WTC11 (cell line): ENCODE results near the gene PDZD2. TPM values are rescaled to one million over a fixed set of nuclear protein-coding genes. Genes with fewer than 3 reads are reported as not detected.

Source experiments
- ATAC-seq: fragments of 200-7000 bp; cut with Tn5 transposase; 2 replicates; pipeline ENCODE4 v1.10.0; 2021; ENCODE audit warnings: mild to moderate bottlenecking, moderate library complexity
- CTCF ChIA-PET: fragments of 300-600 bp; sonication (Branson Sonifier 250); formaldehyde crosslinking; loops from one replicate; lab custom pipeline; 2021; ENCODE audit warnings: antibody characterized with exemption; lab: Charles Lee
- POLR2A ChIA-PET: fragments of 350-600 bp; sonication (Branson Sonifier 250); formaldehyde crosslinking; loops from one replicate; lab custom pipeline; 2021; ENCODE audit warnings: antibody characterized with exemption; lab: Charles Lee
- DNase-seq: peaks from one replicate; pipeline ENCODE4 v3.0.0; 2021; ENCODE audit warnings: low spot score
- H3K27ac Mint-ChIP-seq: 2 replicates; pipeline ENCODE4 v1.8.0; 2021; ENCODE audit warnings: mixed read lengths
- H3K27me3 Mint-ChIP-seq: 2 replicates; pipeline ENCODE4 v1.8.0; 2021; ENCODE audit warnings: low read depth, mild to moderate bottlenecking, moderate library complexity, mixed read lengths
- H3K36me3 Mint-ChIP-seq: 2 replicates; pipeline ENCODE4 v1.8.0; 2021; ENCODE audit warnings: mixed read lengths
- H3K4me1 Mint-ChIP-seq: 2 replicates; pipeline ENCODE4 v1.8.0; 2022; ENCODE audit warnings: mixed read lengths
- H3K4me3 Mint-ChIP-seq: 2 replicates; pipeline ENCODE4 v1.8.0; 2021; ENCODE audit warnings: mild to moderate bottlenecking, moderate library complexity, mixed read lengths
- H3K9me3 Mint-ChIP-seq: 2 replicates; pipeline ENCODE4 v1.8.0; 2021; ENCODE audit warnings: mixed read lengths
- ARID4B ChIP-seq: sonication (generic); formaldehyde crosslinking; IDR thresholded peaks from 2 replicates; pipeline ENCODE4 v1.8.0; 2023; ENCODE audit warnings: missing genetic modification reagents, mild to moderate bottlenecking, borderline replicate concordance
- ATF1 ChIP-seq: sonication (generic); formaldehyde crosslinking; IDR thresholded peaks from 2 replicates; pipeline ENCODE4 v1.8.1; 2023; ENCODE audit warnings: mild to moderate bottlenecking, moderate library complexity, missing genetic modification reagents
- ATF3 ChIP-seq: sonication (generic); formaldehyde crosslinking; conservative IDR thresholded peaks from 2 replicates; pipeline ENCODE4 v1.8.1; 2022; ENCODE audit warnings: mild to moderate bottlenecking, missing genetic modification reagents
- CBFB ChIP-seq: sonication (generic); formaldehyde crosslinking; IDR thresholded peaks from 2 replicates; pipeline ENCODE4 v1.8.1; 2022; ENCODE audit warnings: mild to moderate bottlenecking, low read depth, missing genetic modification reagents
- CREM ChIP-seq: sonication (generic); formaldehyde crosslinking; IDR thresholded peaks from 2 replicates; pipeline ENCODE4 v1.8.1; 2022; ENCODE audit warnings: mild to moderate bottlenecking, missing genetic modification reagents, moderate library complexity
- E2F4 ChIP-seq: sonication (generic); formaldehyde crosslinking; IDR thresholded peaks from 2 replicates; pipeline ENCODE4 v1.8.1; 2022; ENCODE audit warnings: low read depth, mild to moderate bottlenecking, moderate library complexity, missing genetic modification reagents, borderline replicate concordance
- FOXJ3 ChIP-seq: sonication (generic); formaldehyde crosslinking; IDR thresholded peaks from 2 replicates; pipeline ENCODE4 v1.9.0; 2021; ENCODE audit warnings: missing genetic modification reagents, mild to moderate bottlenecking, borderline replicate concordance
- FOXP1 ChIP-seq: sonication (generic); formaldehyde crosslinking; IDR thresholded peaks from 2 replicates; pipeline ENCODE4 v1.8.0; 2022; ENCODE audit warnings: missing genetic modification reagents, mild to moderate bottlenecking, moderate library complexity, borderline replicate concordance
- FOXP4 ChIP-seq: sonication (generic); formaldehyde crosslinking; IDR thresholded peaks from 2 replicates; pipeline ENCODE4 v1.8.0; 2022; ENCODE audit warnings: mild to moderate bottlenecking, missing genetic modification reagents
- HMGA2 ChIP-seq: fragments of 250-450 bp; sonication (Bioruptor Pico); IDR thresholded peaks from 2 replicates; pipeline ENCODE4 v1.4.0; 2021; ENCODE audit warnings: mild to moderate bottlenecking, moderate library complexity
- IRF2 ChIP-seq: sonication (generic); formaldehyde crosslinking; IDR thresholded peaks from 2 replicates; pipeline ENCODE4 v1.8.0; 2022; ENCODE audit warnings: low read depth, missing genetic modification reagents, borderline replicate concordance
- MAX ChIP-seq: sonication (generic); formaldehyde crosslinking; IDR thresholded peaks from 2 replicates; pipeline ENCODE4 v1.8.0; 2022; ENCODE audit warnings: mild to moderate bottlenecking, missing genetic modification reagents
- MLX ChIP-seq: sonication (generic); formaldehyde crosslinking; IDR thresholded peaks from 2 replicates; pipeline ENCODE4 v1.8.1; 2023; ENCODE audit warnings: mild to moderate bottlenecking, missing genetic modification reagents, moderate library complexity
- MYBL2 ChIP-seq: sonication (generic); formaldehyde crosslinking; IDR thresholded peaks from 2 replicates; pipeline ENCODE4 v1.8.1; 2023; ENCODE audit warnings: mild to moderate bottlenecking, moderate library complexity, missing genetic modification reagents
- NFE2L1 ChIP-seq: sonication (generic); formaldehyde crosslinking; IDR thresholded peaks from 2 replicates; pipeline ENCODE4 v1.8.1; 2023; ENCODE audit warnings: missing genetic modification reagents
- PRDM15 ChIP-seq: sonication (generic); formaldehyde crosslinking; IDR thresholded peaks from 2 replicates; pipeline ENCODE4 v1.8.0; 2022; ENCODE audit warnings: missing genetic modification reagents
- PREB ChIP-seq: sonication (generic); formaldehyde crosslinking; IDR thresholded peaks from 2 replicates; pipeline ENCODE4 v1.8.1; 2022; ENCODE audit warnings: mild to moderate bottlenecking, missing genetic modification reagents, moderate library complexity, borderline replicate concordance
- SP1 ChIP-seq: sonication (generic); formaldehyde crosslinking; conservative IDR thresholded peaks from 2 replicates; pipeline ENCODE4 v1.8.1; 2022; ENCODE audit warnings: missing genetic modification reagents
- ZNF138 ChIP-seq: sonication (generic); formaldehyde crosslinking; conservative IDR thresholded peaks from 2 replicates; pipeline ENCODE4 v1.8.1; 2022; ENCODE audit warnings: mild to moderate bottlenecking, moderate library complexity, missing genetic modification reagents
- ZNF396 ChIP-seq: fragments of 250-450 bp; sonication (Bioruptor Pico); IDR thresholded peaks from 2 replicates; pipeline ENCODE4 v1.8.0; 2021; ENCODE audit warnings: mild to moderate bottlenecking, moderate library complexity, borderline replicate concordance
- total RNA-seq: library from RNA; stranded (reverse); gene quantifications from 3 replicates; pipeline ENCODE4 v1.2.3, GENCODE V29; 2021

The PDZD2 gene
- total RNA-seq, 1 experiment from 2014 or later, result 11.4 TPM

- no peaks in the 10 kb centered on the region for H3K9me3 Mint-ChIP-seq
- ChIA-PET CTCF (no interaction called here), POLR2A (no interaction called here)
- H3K4me1 Mint-ChIP-seq, result peaks cover 30% of the 10 kb centered on the region
- H3K36me3 Mint-ChIP-seq, result no peaks in the 10 kb centered on the region
- ATAC-seq (no peak), DNase-seq (no peak)
- H3K27ac Mint-ChIP-seq, result no peak overlapping the region
- no peak for TF ChIP-seq ATF3 (CRISPR knock-in tag)
- TF ChIP-seq ATF1 (CRISPR knock-in tag), result no peak
- TF ChIP-seq SP1, result no peak
- no peak for TF ChIP-seq MAX (CRISPR knock-in tag)
- TF ChIP-seq ARID4B (CRISPR knock-in tag), result no peak
- TF ChIP-seq E2F4 (CRISPR knock-in tag), result no peak
- TF ChIP-seq CBFB (CRISPR knock-in tag), result no peak
- no peak for TF ChIP-seq MYBL2 (CRISPR knock-in tag)
- TF ChIP-seq HMGA2 (CRISPR knock-in tag), result no peak
- no peak for TF ChIP-seq FOXP4 (CRISPR knock-in tag)
- TF ChIP-seq IRF2 (CRISPR knock-in tag), result no peak
- no peak for TF ChIP-seq FOXP1 (CRISPR knock-in tag)
- TF ChIP-seq PREB, result no peak
- TF ChIP-seq FOXJ3 (CRISPR knock-in tag), result no peak
- TF ChIP-seq, all 79 proteins: peak for 0
- Mint-ChIP-seq H3K4me3 (no peak overlapping the region), H3K27me3 (peaks cover 13% of the 10 kb centered on the region)
Observed at GRCh38 chr5:31884896-31885295, 246.0 kb downstream of the PDZD2 start.

- Mint-ChIP-seq H3K9me3 (no peaks in the 10 kb centered on the region), H3K27me3 (peaks cover 13% of the 10 kb centered on the region), H3K4me3 (no peak overlapping the region), H3K27ac (peak overlapping the region; percentile 23; the same call in 1 of the 2 replicates), H3K4me1 (peaks cover 41% of the 10 kb centered on the region), H3K36me3 (no peaks in the 10 kb centered on the region)
- POLR2A ChIA-PET, result no interaction called here
- CTCF ChIA-PET, result no interaction called here
- ATAC-seq, result no peak
- no peak for DNase-seq
- TF ChIP-seq ZNF138 (CRISPR knock-in tag), result no peak
- TF ChIP-seq MLX (CRISPR knock-in tag), result no peak
- no peak for TF ChIP-seq PRDM15 (CRISPR knock-in tag)
- TF ChIP-seq NFE2L1 (CRISPR knock-in tag), result no peak
- no peak for TF ChIP-seq CREM
- TF ChIP-seq ZNF396 (CRISPR knock-in tag), result no peak
Observed at GRCh38 chr5:31886206-31886605, 247.3 kb downstream of the PDZD2 start.
